ENCODE data around the gene LRP3.

Gene LRP3

DNA sequence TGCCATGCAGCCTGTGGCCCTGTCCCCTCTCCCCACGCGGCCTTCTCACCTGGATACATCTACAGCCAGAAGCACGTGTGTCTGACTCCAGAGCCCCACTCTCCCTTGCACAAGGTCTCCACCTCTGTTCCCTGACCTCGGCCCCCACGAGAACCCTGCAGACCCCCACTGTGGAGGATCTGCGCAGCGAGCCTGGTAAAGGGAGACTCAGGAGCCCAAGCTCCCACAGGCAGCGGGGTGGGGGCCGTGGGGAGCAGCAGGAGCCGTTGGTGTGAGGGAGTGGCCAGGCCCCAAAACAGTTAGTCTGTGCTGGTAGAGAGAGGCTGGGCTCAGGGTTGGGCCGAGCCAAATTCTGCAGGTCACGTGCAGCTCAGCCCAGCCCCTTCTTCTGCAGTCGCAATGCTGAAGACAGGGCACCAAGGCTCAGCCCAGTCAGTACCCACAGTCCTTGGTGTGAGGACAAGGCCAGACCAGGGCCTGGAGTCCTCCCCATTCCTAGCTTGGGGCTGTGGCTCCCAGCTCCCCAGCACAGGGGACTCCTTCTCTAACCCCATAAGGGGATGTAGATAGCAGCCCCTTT lies 60.2 kb downstream of the LRP3 start:
- no peak for TF ChIP-seq CTCF (IDR thresholded peaks at IDR 0.05; ENCODE audit: insufficient read depth, low read depth, low read length, missing control alignments)
- no peak overlapping the region for H3K4me3 ChIP-seq (ENCODE audit: low read length)
- no peak for DNase-seq (ENCODE audit: low read depth)

DNA sequence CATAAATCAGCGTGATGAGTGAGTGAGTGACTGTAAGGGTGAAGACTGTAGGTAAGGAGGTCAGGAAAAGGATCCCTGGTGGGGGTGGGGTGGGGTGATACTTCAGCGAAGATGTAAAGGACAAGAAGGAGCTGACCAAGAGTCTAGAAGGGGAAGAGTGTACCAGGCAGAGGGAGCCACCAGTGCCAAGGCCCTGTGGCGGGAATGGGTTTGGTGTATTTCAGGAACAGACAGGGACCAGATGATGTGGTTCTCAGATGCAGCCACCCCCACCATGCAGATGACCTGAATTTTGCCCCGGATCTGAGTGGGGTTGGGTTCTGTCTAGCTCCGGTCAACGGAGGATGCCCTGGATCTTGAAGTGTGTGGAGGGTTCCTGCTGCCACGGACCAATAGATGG lies 61.7 kb downstream of the LRP3 start:
- no peak overlapping the region for H3K4me3 ChIP-seq (ENCODE audit: low read length)
- DNase-seq (ENCODE audit: low read depth): no peak
- no peak for TF ChIP-seq CTCF (IDR thresholded peaks at IDR 0.05; ENCODE audit: insufficient read depth, low read depth, low read length, missing control alignments)

DNA sequence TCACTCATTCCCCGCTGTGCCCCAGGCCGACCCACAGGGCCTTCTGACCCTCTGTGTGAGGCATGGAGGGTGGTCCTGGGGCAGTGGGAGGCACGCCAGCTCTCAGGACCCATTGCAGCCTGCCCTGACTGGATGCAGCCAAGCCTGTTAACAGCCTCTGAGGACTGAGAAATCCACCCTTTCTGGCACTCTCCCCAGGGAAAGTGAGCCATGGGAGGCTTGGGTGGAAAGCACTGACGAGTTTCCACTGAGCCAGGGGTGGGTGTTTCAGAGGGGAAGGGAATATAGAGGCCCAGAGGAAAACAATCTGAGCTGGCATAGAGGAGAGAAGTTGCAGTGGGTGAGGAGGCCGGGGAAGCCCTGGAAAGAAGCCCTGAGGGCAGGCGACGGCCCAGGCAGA lies 62.1 kb downstream of the LRP3 start:
- no peak overlapping the region for H3K4me3 ChIP-seq (ENCODE audit: low read length)
- no peak for TF ChIP-seq CTCF (IDR thresholded peaks at IDR 0.05; ENCODE audit: insufficient read depth, low read depth, low read length, missing control alignments)
- no peak for DNase-seq (ENCODE audit: low read depth)

DNA sequence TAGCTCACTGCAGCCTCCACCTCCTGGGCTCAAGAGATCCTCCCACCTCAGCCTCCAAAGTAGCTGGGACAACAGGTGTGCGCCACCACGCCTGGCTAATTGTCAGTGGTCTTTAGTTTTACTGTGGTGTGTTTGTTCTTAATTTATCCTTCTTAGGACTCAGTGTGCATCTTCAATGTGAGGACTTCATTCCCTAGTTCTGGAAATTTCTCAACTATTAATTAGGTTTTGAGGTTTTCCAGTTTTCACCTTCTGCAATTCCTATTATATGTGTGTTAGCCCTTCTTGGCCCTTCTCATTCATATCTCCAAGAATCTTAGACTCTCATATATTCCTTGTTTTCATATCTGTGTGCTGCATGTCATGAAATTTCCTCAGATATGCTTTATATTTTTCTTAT lies 63.7 kb downstream of the LRP3 start:
- no peak for DNase-seq (ENCODE audit: low read depth)
- no peak for TF ChIP-seq CTCF (IDR thresholded peaks at IDR 0.05; ENCODE audit: insufficient read depth, low read depth, low read length, missing control alignments)
- H3K4me3 ChIP-seq (ENCODE audit: low read length): no peak overlapping the region
